B cell (primary cell): ENCODE results near the gene MVK. TPM values are rescaled to one million over a fixed set of nuclear protein-coding genes. Genes with fewer than 3 reads are reported as not detected.

Experiments
- ATAC-seq: fragments of 200-7000 bp; cut with Tn5 transposase; one replicate; pipeline ENCODE4 v1.10.0; 2021; ENCODE audit warnings: low read depth, mild to moderate bottlenecking, moderate number of reproducible peaks, moderate library complexity
- CTCF ChIA-PET: fragments of 350-600 bp; sonication (Branson Sonifier 250); formaldehyde crosslinking; loops from one replicate; lab custom pipeline; 2021; ENCODE audit warnings: antibody characterized with exemption, inconsistent platforms; lab: Charles Lee
- POLR2A ChIA-PET: fragments of 350-600 bp; sonication (Branson Sonifier 250); formaldehyde crosslinking; loops from one replicate; lab custom pipeline; 2021; ENCODE audit warnings: antibody characterized with exemption; lab: Charles Lee
- DNase-seq: peaks from one replicate; pipeline ENCODE4 v3.0.0; 2013
- H2AFZ ChIP-seq: 2 replicates; pipeline ENCODE4 v1.6.1; 2012; ENCODE audit warnings: mild to moderate bottlenecking, low read depth, low read length; ENCODE audit not compliant: insufficient read depth, poor library complexity, severe bottlenecking
- H3K27ac ChIP-seq, 2 donors: 1 replicate in 1 of 2; 2 replicates in 1 of 2; pipeline ENCODE4 v1.5.1; 2012 to 2013; ENCODE audit warnings: low read length in 2 of 2, mild to moderate bottlenecking in 2 of 2, moderate library complexity in 1 of 2
- H3K27me3 ChIP-seq, 4 experiments: fragments of 200-600 bp in 1 of 4; sonication (generic) in 1 of 4; replicated peaks in 1 of 4; 1 replicate in 2 of 4; 2 replicates in 2 of 4; pipeline versions ENCODE4 v1.6.1 to v1.7.0; 2013 to 2016; ENCODE audit warnings: low read length in 3 of 4, mild to moderate bottlenecking in 2 of 4, mixed read lengths in 1 of 4, moderate library complexity in 1 of 4; ENCODE audit not compliant: insufficient read depth in 4 of 4, control insufficient read depth in 3 of 4; ENCODE audit errors: control extremely low read depth in 1 of 4
- H3K36me3 ChIP-seq, 2 experiments: replicated peaks in 1 of 2; 1 replicate in 1 of 2; 2 replicates in 1 of 2; pipeline versions ENCODE4 v1.6.1 to v1.7.1; 2013; ENCODE audit warnings: low read length in 1 of 2; ENCODE audit not compliant: insufficient read depth in 2 of 2, control insufficient read depth in 1 of 2; ENCODE audit errors: control extremely low read depth in 1 of 2, extremely low read depth in 1 of 2
- H3K4me1 ChIP-seq, 2 donors: fragments of 200-600 bp in 1 of 2; sonication (generic) in 1 of 2; 1 replicate in 1 of 2; 2 replicates in 1 of 2; pipeline versions ENCODE4 v1.5.1 to v1.6.1; 2013 to 2017; ENCODE audit warnings: low read length in 2 of 2; ENCODE audit not compliant: control insufficient read depth in 2 of 2, insufficient read depth in 2 of 2
- H3K4me2 ChIP-seq: replicated peaks from 2 replicates; pipeline ENCODE3; 2012; ENCODE audit warnings: mild to moderate bottlenecking, low read depth, low read length; ENCODE audit not compliant: poor library complexity, severe bottlenecking
- H3K4me3 ChIP-seq, 5 experiments: fragments of 200-600 bp in 1 of 5; sonication (generic) in 1 of 5; 1 replicate in 3 of 5; 2 replicates in 2 of 5; pipeline versions ENCODE4 v1.5.1 to v1.7.0; 2011 to 2016; ENCODE audit warnings: low read length in 4 of 5, mild to moderate bottlenecking in 4 of 5, low read depth in 2 of 5, control low read depth in 1 of 5, moderate library complexity in 1 of 5; ENCODE audit not compliant: insufficient read depth in 1 of 5; ENCODE audit errors: control extremely low read depth in 1 of 5, extremely low read depth in 1 of 5
- H3K79me2 ChIP-seq: fragments of 200-600 bp; sonication (generic); one replicate; pipeline ENCODE4 v1.6.0; 2016; ENCODE audit warnings: low read length; ENCODE audit not compliant: control insufficient read depth, insufficient read depth
- H3K9ac ChIP-seq: fragments of 200-600 bp; sonication (generic); 2 replicates; pipeline ENCODE4 v1.6.1; 2017; ENCODE audit warnings: mild to moderate bottlenecking, low read length, moderate library complexity
- H3K9me3 ChIP-seq, 3 donors: one replicate each; pipeline versions ENCODE4 v1.6.1 to v1.7.1; 2013; ENCODE audit warnings: low read length in 2 of 3; ENCODE audit not compliant: control insufficient read depth in 2 of 3, insufficient read depth in 1 of 3; ENCODE audit errors: control extremely low read depth in 1 of 3
- H4K20me1 ChIP-seq: 2 replicates; pipeline ENCODE4 v1.6.0; 2012; ENCODE audit warnings: mild to moderate bottlenecking, low read length; ENCODE audit not compliant: insufficient read depth, control insufficient read depth, poor library complexity, severe bottlenecking
- H3K27ac Mint-ChIP-seq: one replicate; pipeline ENCODE4 v1.8.0; 2021; ENCODE audit warnings: mixed read lengths
- H3K27me3 Mint-ChIP-seq: one replicate; pipeline ENCODE4 v1.8.0; 2021; ENCODE audit warnings: mixed read lengths
- H3K4me1 Mint-ChIP-seq: one replicate; pipeline ENCODE4 v1.8.0; 2021; ENCODE audit warnings: mixed read lengths
- H3K4me3 Mint-ChIP-seq: one replicate; pipeline ENCODE4 v1.8.0; 2021; ENCODE audit warnings: mixed read lengths
- H3K9me3 Mint-ChIP-seq: one replicate; pipeline ENCODE4 v1.8.0; 2022; ENCODE audit warnings: mixed read lengths; ENCODE audit not compliant: insufficient read depth
- CTCF ChIP-seq: fragments of 200-600 bp; IDR thresholded peaks from one replicate; pipeline ENCODE4 v1.8.0; 2022; ENCODE audit warnings: antibody characterized with exemption, mild to moderate bottlenecking
- EZH2 ChIP-seq: IDR thresholded peaks from 2 replicates; pipeline ENCODE4 v1.6.1; 2012; ENCODE audit warnings: borderline replicate concordance, low read depth, mild to moderate bottlenecking, moderate library complexity, low read length; ENCODE audit not compliant: insufficient read depth, poor library complexity, severe bottlenecking
- WGBS: methylation state at CpG from one replicate; pipeline ENCODE4 v1.1.5; 2013; ENCODE audit warnings: missing lambda C conversion rate; ENCODE audit not compliant: insufficient coverage; 5-methylcytosine and 5-hydroxymethylcytosine counted together
- intact Hi-C: fragments of 100-400 bp; cut with micrococcal nuclease; formaldehyde crosslinking; loops from one replicate; pipeline ENCODE4 v1.10.0; 2022
- polyA plus RNA-seq: library from polyadenylated mRNA; depleted of rRNA; stranded (reverse); fragments of >200 nt; gene quantifications from 2 replicates; pipeline ENCODE4 v1.2.3, GENCODE V29; 2012
- total RNA-seq, 2 donors: library from RNA; stranded (reverse); fragments of 120-200 nt in 1 of 2; gene quantifications; 1 replicate in 1 of 2; 2 replicates in 1 of 2; pipeline versions ENCODE4 v1.2.3 to v1.2.4, GENCODE V29; 2013 to 2022

The MVK gene
- total and polyA plus RNA-seq, 2 donors (not counting 1 experiment from before 2014, with no cell fraction given), result 12.1 to 12.5 TPM

- H3K4me3 Mint-ChIP-seq, result no peak overlapping the region
- Histone ChIP-seq H3K36me3 (peaks cover 0 to 13% of the 10 kb centered on the region in 2 experiments), H3K27ac (no peak overlapping the region), H3K4me3 (no peak overlapping the region), H3K27me3 (no peaks in the 10 kb centered on the region), H3K9ac (no peak overlapping the region), H3K79me2 (no peaks in the 10 kb centered on the region), H3K4me2 (no peak overlapping the region), H3K9me3 (no peaks in the 10 kb centered on the region), H3K4me1 (peaks cover 4 to 5% of the 10 kb centered on the region in 2 donors), H4K20me1 (no peaks in the 10 kb centered on the region), H2AFZ (no peak overlapping the region)
- WGBS, result 95% methylated on average over 9 of the region's 9 CpGs
- intact Hi-C loops, result no loop called here
- H3K9me3 Mint-ChIP-seq, result no peaks in the 10 kb centered on the region
- peaks cover 8% of the 10 kb centered on the region for H3K4me1 Mint-ChIP-seq
- H3K27ac Mint-ChIP-seq, result no peak overlapping the region
- TF ChIP-seq CTCF, result no peak
- no peaks in the 10 kb centered on the region for H3K27me3 Mint-ChIP-seq
- ATAC-seq (no peak), DNase-seq (no peak)
- CTCF ChIA-PET, result interaction anchor here (0.7 kb wide), 1 partner anchor 261 kb away, joined by 3 read pairs; no protein-coding TSS in a partner anchor
- POLR2A ChIA-PET, result no interaction called here
Observed at GRCh38 chr12:109592905-109593272, 19.3 kb downstream of the MVK start.

GRCh38 chr12:109594556-109595317, 21.1 kb downstream of the MVK start:
- 94% methylated on average over 15 of the region's 15 CpGs for WGBS
- H3K9me3 Mint-ChIP-seq, result no peaks in the 10 kb centered on the region
- CTCF ChIA-PET, result interaction anchor here (0.6 to 1.5 kb wide), 4 partner anchors 15 to 250 kb away, joined by 3 to 7 read pairs (median 3); no protein-coding TSS in a partner anchor
- Histone ChIP-seq H3K27ac (no peak overlapping the region), H4K20me1 (no peaks in the 10 kb centered on the region), H2AFZ (no peak overlapping the region), H3K4me2 (no peak overlapping the region), H3K9ac (no peak overlapping the region), H3K79me2 (no peaks in the 10 kb centered on the region), H3K36me3 (peaks cover 0 to 4% of the 10 kb centered on the region in 2 experiments), H3K4me1 (peaks cover 4 to 6% of the 10 kb centered on the region in 2 donors), H3K4me3 (no peak overlapping the region), H3K9me3 (no peaks in the 10 kb centered on the region), H3K27me3 (no peaks in the 10 kb centered on the region)
- DNase-seq (no peak), ATAC-seq (no peak)
- TF ChIP-seq EZH2, result no peak
- no peak for TF ChIP-seq CTCF
- no peaks in the 10 kb centered on the region for H3K27me3 Mint-ChIP-seq
- POLR2A ChIA-PET, result no interaction called here
- H3K27ac Mint-ChIP-seq, result no peak overlapping the region
- peaks cover 11% of the 10 kb centered on the region for H3K4me1 Mint-ChIP-seq
- intact Hi-C loops, result loop anchor here (5.0 kb wide), 1 partner anchor 253 kb away; no protein-coding TSS in a partner anchor
- no peak overlapping the region for H3K4me3 Mint-ChIP-seq
